Measurements from ENCODE around the gene CCDC148. TPM values are rescaled to one million over a fixed set of nuclear protein-coding genes. Genes with fewer than 3 reads are reported as not detected.
"Not testable (repeated sequence)": the region's sequence is repeated elsewhere in the genome, so short reads cannot be mapped to it uniquely, and the experiment has no call there.

Gene CCDC148
- polyA plus RNA-seq, 3 donors from 2014 or later = not detected

DNA sequence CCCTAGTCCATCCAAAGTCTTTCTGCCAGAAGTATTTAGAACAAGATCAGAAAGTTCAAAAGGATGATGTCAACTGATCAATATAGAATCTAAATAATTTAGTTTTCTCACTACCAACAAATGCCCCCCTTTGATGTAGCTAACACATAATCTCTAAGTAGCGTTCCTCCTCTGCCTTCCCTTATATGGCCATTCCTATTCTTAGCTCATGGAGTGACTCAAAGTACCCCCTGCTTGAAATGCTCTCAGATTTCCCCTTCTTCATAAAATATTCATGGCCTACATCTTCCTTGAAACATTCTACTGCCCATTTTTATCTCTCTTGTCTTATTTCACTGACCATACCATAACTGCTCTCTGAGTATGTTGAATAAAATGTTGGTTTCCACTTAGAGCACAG, 203.4 kb downstream of the CCDC148 start:
- H3K36me3 Mint-ChIP-seq = no peaks in the 10 kb centered on the region
- H3K9me3 Mint-ChIP-seq = peaks cover 0 to 5% (median 2%) of the 10 kb centered on the region in 6 donors
- peaks cover 3 to 4% (median 3%) of the 10 kb centered on the region in 3 donors for H3K27me3 Mint-ChIP-seq (ENCODE audit: low read depth in 3 of 3)
- DNase-seq = no peak
- no peak overlapping the region for H3K4me3 Mint-ChIP-seq
- no peak overlapping the region for H3K27ac Mint-ChIP-seq
- H3K4me1 Mint-ChIP-seq = no peaks in the 10 kb centered on the region

DNA sequence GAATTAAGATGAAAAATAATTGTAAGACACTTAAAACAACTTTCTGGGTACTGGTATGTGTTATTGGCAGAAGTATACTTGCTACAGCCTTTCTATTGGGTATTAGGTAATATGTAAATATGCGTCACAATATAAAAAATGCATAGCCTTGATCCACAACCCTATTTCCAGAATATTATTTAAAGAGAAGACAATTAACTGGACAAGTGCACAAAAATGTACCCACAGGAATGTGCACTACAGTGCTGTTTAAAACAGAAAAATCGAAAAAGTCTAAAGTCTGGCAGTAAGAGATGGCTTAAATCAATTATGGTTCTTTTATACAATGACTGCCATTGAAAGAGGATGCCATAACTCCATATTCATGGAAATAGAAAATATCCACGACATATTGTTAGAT, 205.2 kb downstream of the CCDC148 start:
- DNase-seq = no peak
- peaks cover 0 to 5% (median 2%) of the 10 kb centered on the region in 6 donors for H3K9me3 Mint-ChIP-seq
- H3K36me3 Mint-ChIP-seq = no peaks in the 10 kb centered on the region
- no peak overlapping the region for H3K4me3 Mint-ChIP-seq
- H3K27ac Mint-ChIP-seq = no peak overlapping the region
- H3K27me3 Mint-ChIP-seq (ENCODE audit: low read depth in 3 of 3) = peaks cover 3 to 4% (median 3%) of the 10 kb centered on the region in 3 donors
- H3K4me1 Mint-ChIP-seq = no peaks in the 10 kb centered on the region

DNA sequence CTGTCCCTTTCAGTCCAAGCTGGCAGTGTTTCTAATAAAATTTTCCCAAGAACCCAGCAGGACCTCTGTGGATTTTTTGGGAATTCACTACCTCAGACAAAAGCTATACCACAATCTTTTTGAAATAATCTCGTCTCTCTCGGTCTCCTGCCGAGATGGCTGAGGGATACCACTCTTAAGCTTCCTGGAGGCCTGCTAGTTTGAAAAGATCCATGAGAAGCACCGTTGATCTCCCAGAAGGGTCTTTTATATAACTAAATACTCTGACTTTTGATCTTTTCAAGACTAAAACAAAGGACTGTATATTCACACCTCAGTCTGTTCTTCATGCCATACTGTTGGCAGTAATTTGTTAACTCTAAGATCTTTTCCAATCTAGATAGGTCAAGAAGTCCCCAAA, 213.2 kb downstream of the CCDC148 start:
- Mint-ChIP-seq H3K4me1 (no peaks in the 10 kb centered on the region), H3K36me3 (no peaks in the 10 kb centered on the region), H3K4me3 (no peak overlapping the region), H3K9me3 (peaks cover 0 to 8% (median 0%) of the 10 kb centered on the region in 6 donors), H3K27ac (no peak overlapping the region), H3K27me3 (ENCODE audit: low read depth in 3 of 3) (no peaks in the 10 kb centered on the region)
- no peak for DNase-seq

DNA sequence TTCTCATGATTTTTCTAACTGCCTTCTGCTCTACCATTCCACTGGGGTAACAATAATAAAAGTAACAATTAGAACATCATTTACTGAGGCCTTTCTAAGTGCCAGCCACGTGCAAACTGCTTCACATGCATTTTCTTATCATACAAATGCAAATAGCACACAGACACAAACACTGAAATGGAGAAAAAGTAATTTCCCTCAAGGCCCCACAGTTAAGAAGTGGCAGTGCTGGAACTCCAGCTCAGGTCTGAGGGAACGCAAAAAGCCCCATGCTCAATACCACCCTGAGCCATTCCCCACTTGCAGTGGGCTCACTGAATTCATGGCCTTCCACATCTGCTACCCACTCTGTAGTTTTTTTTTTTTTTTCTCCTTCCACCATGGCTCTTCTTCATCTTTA, 214.3 kb downstream of the CCDC148 start:
- no peak overlapping the region for H3K4me3 Mint-ChIP-seq
- H3K9me3 Mint-ChIP-seq = peaks cover 0 to 8% (median 0%) of the 10 kb centered on the region in 6 donors
- DNase-seq = no peak
- H3K4me1 Mint-ChIP-seq = no peaks in the 10 kb centered on the region
- no peak overlapping the region for H3K27ac Mint-ChIP-seq
- no peaks in the 10 kb centered on the region for H3K36me3 Mint-ChIP-seq
- H3K27me3 Mint-ChIP-seq (ENCODE audit: low read depth in 3 of 3) = no peaks in the 10 kb centered on the region

DNA sequence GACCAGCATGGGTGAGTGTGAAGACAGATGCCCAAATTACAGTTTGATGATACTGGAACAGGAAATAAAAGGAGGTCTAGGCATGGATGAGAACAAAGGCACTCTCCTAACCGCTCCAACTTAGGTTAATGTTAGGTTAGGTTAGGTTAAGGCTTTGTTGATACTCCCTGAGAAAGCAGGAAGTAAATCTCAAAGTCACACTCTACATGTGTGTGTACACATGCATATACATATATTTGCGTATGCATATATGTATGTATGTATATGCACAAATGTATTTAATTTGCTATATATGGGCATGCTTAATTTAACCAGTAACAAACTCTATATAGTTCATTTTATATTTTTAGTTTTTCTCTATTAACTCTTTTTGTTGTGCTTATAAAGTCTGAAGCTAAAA, 215.6 kb downstream of the CCDC148 start:
- Mint-ChIP-seq H3K9me3 (peaks cover 0 to 8% (median 0%) of the 10 kb centered on the region in 6 donors), H3K4me3 (no peak overlapping the region), H3K27ac (no peak overlapping the region), H3K27me3 (ENCODE audit: low read depth in 3 of 3) (no peaks in the 10 kb centered on the region), H3K36me3 (no peaks in the 10 kb centered on the region), H3K4me1 (no peaks in the 10 kb centered on the region)
- no peak for DNase-seq

DNA sequence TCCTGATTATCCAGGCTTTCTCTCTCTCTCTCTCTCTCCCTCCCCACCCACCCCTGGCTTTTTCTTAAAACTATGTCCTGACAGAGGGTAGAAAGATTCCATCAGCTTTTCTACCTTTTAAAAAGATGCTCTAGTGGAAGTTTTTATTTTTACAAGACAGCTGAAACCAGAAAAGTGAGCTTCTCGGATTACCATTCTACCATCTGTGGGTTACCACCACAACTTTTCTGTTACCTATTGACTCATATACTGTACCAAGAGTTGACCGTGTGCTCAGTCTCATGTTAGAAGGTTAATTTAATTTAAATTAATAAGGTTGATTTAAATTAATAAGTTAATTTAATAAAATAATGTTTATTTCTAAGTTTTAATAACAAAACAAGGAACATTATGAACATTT, 217.3 kb downstream of the CCDC148 start:
- peaks cover 0 to 2% (median 0%) of the 10 kb centered on the region in 3 donors for H3K27me3 Mint-ChIP-seq (ENCODE audit: low read depth in 3 of 3)
- no peak overlapping the region for H3K4me3 Mint-ChIP-seq
- no peaks in the 10 kb centered on the region for H3K4me1 Mint-ChIP-seq
- DNase-seq = no peak
- no peak overlapping the region for H3K27ac Mint-ChIP-seq
- no peaks in the 10 kb centered on the region for H3K36me3 Mint-ChIP-seq
- H3K9me3 Mint-ChIP-seq = peaks cover 0 to 8% (median 0%) of the 10 kb centered on the region in 6 donors

DNA sequence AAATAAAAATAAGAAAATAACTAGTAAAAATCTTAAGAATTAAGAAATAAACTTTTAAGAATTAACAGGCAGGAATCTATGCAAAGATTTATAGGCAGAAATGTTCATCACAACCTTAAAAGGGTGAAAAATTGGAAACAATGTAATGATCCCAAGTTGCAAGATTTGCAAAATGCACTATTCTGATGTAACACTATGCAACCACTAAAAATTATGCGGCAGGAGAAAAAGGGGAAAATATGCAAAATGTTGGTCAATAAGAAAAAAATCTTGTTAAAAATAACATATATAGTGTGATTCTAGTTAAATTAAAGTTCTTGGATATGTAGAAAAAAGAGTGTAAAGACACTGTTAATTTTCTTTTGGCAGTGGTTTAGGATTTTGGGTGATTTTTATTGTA, 222.1 kb downstream of the CCDC148 start:
- no peaks in the 10 kb centered on the region for H3K9me3 Mint-ChIP-seq
- no peak for DNase-seq
- no peak overlapping the region for H3K4me3 Mint-ChIP-seq
- H3K27me3 Mint-ChIP-seq (ENCODE audit: low read depth in 3 of 3) = peaks cover 0 to 2% (median 0%) of the 10 kb centered on the region in 3 donors
- H3K27ac Mint-ChIP-seq = no peak overlapping the region
- no peaks in the 10 kb centered on the region for H3K4me1 Mint-ChIP-seq
- H3K36me3 Mint-ChIP-seq = no peaks in the 10 kb centered on the region

DNA sequence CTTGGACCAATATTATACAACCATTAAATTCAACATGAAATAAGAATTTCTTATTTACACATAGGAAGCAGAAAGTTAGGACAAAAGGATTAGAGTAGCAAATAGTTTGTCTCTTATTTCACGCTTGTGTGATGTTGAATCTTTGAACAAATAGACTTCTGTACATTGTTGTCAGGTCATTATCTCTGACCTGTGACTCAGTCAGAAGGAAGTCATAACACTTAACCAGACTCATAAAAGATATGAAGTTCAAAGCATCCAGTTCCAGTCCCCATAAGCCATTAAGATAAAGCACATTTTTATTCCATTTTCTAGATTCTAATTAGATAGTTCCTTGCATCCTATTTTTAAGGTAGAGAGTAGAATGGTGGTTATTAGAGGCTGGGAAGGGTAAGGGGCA, 224.1 kb downstream of the CCDC148 start:
- Mint-ChIP-seq H3K4me1 (no peaks in the 10 kb centered on the region), H3K9me3 (no peaks in the 10 kb centered on the region), H3K36me3 (no peaks in the 10 kb centered on the region), H3K4me3 (no peak overlapping the region), H3K27me3 (ENCODE audit: low read depth in 3 of 3) (peaks cover 0 to 2% (median 0%) of the 10 kb centered on the region in 3 donors), H3K27ac (no peak overlapping the region)
- no peak for DNase-seq

DNA sequence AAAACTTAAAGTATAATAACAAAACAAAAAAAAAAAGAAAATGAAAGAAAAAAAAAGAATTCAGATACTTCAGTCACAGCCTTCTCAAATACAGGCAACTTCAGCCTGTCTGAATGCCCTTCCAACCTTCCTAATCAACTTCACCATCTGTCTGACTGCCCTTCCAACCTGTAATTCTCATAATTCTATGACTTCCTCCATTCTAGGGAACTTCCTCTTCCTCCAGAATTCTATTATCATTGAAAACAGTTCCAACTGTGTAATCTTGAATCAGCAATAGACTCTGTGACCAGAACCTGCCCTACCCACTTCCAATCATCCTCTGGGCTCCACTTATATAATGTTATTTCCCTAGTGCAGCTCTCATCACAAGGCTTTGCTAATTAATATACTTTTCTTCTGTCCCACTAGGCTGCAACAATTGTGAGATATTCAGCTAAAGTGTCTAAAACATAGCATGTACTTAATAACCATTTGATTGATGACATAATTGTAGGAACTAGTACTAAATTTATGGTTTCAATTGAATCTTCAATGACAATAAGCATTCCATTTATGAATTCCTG, 227.5 kb downstream of the CCDC148 start:
- Mint-ChIP-seq H3K27me3 (ENCODE audit: low read depth in 3 of 3) (peaks cover 0 to 2% (median 0%) of the 10 kb centered on the region in 3 donors), H3K27ac (no peak overlapping the region), H3K9me3 (peaks cover 0 to 3% (median 0%) of the 10 kb centered on the region in 6 donors), H3K36me3 (no peaks in the 10 kb centered on the region), H3K4me1 (no peaks in the 10 kb centered on the region), H3K4me3 (no peak overlapping the region)
- DNase-seq = no peak

DNA sequence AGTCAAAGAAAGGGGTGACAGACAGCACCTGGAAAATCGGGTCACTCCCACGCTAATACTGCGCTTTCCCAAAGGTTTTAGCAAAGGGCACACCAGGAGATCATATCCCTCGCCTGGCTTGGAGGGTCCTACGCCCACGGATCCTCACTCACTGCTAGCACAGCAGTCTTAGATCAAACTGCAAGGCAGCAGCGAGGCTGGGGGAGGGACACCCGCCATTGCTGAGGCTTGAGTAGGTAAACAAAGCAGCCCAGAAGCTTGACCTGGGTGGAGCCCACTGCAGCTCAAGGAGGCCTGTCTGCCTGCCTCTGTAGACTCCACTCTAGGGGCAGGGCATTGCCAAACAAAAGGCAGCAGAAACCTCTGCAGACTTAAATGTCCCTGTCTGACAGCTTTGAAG, 233.5 kb downstream of the CCDC148 start:
- not testable (repeated sequence) for DNase-seq; H3K4me3 Mint-ChIP-seq; H3K27ac Mint-ChIP-seq; H3K4me1 Mint-ChIP-seq; H3K9me3 Mint-ChIP-seq; H3K27me3 Mint-ChIP-seq (ENCODE audit: low read depth in 3 of 3); H3K36me3 Mint-ChIP-seq

DNA sequence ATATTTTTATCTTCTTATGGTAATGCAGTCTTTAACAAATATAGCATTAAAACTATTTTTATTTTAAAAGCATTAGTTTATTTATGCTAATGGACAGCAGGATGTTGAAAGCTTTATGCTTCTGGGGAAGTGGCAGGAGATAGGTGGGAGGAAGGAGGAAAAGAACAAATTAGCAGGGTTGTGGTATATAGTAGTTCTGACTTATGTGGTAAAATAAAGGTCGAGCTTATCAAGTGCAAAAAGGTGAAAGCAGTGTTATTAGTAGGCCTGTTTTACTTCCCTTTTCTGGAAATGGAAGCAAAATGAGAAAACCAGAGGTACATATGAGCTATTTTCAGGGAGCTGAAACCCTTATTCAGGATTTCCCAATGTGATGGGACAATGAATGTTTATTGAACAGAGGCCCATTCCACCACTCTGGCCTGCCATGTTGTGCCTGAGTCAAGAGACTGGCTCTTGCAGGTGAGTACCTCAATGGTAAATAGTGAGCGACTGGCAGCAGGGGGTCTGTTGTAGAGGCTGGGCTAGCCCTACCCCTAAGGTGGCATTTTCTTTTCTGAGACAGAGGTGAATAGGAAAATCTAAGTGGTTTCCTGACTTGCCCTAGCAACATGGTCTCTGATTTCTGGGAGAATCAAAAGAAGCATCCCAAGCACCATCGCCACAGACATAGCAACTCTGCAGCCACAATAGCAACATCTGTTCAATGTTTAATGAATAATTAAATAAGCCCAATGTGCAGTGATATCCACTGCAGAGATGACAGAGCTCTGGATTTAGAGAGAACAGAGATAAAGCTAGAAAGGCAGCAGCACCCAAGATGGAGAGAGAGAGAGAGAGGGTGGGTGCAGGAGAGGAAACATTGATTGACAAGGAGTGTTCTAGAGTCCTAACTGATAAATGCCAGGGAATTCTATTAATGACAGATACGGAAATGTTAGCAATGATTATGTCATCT, 235.2 kb downstream of the CCDC148 start:
- Mint-ChIP-seq H3K4me1 (no peaks in the 10 kb centered on the region), H3K27ac (no peak overlapping the region), H3K9me3 (peaks cover 0 to 5% (median under 1%) of the 10 kb centered on the region in 6 donors), H3K36me3 (no peaks in the 10 kb centered on the region), H3K27me3 (ENCODE audit: low read depth in 3 of 3) (peaks cover 0 to 6% (median 0%) of the 10 kb centered on the region in 3 donors), H3K4me3 (no peak overlapping the region)
- DNase-seq = no peak

DNA sequence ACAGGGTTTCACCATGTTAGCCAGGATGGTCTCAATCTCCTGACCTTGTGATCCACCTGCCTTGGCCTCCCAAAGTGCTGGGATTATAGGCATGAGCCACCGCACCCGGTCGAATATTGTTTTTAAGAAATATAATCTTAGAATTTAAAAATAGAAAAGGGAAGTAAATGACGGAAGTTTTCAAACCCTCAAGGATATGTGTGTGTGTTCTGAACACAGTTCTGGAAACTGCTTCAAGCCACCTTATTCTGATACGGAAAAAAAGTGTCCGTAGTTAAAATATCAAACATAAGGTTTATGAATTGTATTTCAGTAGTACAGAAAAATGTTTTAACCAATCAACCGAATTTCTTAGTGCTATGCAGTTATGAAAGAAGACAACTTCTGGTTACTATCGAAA, 239.0 kb downstream of the CCDC148 start:
- peaks cover 0 to 4% (median under 1%) of the 10 kb centered on the region in 6 donors for H3K9me3 Mint-ChIP-seq
- no peaks in the 10 kb centered on the region for H3K36me3 Mint-ChIP-seq
- no peaks in the 10 kb centered on the region for H3K4me1 Mint-ChIP-seq
- H3K27me3 Mint-ChIP-seq (ENCODE audit: low read depth in 3 of 3) = peaks cover 0 to 4% (median 0%) of the 10 kb centered on the region in 3 donors
- H3K27ac Mint-ChIP-seq = no peak overlapping the region
- no peak overlapping the region for H3K4me3 Mint-ChIP-seq
- DNase-seq = no peak

DNA sequence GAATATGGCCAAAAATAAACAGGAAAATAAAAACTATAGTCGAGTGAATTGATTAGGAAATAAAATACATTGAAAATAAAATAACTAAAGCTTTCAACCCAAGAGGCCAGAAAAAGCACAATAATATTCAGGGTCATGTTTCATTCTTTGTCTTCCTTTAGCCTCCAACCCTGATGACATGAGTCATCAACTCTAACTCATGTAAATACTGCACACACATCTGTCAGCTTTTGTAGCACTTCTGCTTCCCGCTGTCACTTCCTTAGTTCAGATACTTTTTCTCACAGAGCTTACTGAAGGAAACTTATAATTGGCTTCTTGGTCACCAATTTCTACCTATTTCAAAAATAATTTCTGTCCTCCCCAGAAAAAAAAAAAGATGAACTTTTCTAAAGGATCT, 242.1 kb downstream of the CCDC148 start:
- Mint-ChIP-seq H3K27me3 (ENCODE audit: low read depth in 3 of 3) (no peaks in the 10 kb centered on the region), H3K36me3 (no peaks in the 10 kb centered on the region), H3K9me3 (peaks cover 0 to 4% (median 0%) of the 10 kb centered on the region in 6 donors), H3K4me3 (no peak overlapping the region), H3K4me1 (no peaks in the 10 kb centered on the region), H3K27ac (no peak overlapping the region)
- DNase-seq = no peak

DNA sequence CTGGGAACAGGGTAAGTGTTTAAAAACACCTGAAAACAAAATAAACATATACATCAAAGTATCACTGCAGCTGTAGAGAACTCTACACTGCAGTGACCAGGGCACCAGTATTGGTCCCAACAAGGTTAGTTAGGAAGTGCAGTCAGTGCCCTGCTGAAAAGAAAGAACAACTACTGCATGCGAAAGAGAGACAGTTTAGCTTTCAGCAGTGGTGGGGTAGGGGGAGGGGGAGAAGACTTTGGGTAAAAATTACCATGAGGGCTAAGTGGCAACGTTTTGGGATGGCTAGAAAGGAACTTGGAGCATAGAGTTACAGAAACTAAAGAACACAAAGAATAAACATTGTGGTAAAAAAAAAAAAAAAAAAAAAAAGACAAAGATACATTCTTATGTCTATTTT, 242.8 kb downstream of the CCDC148 start:
- H3K27ac Mint-ChIP-seq = no peak overlapping the region
- no peaks in the 10 kb centered on the region for H3K27me3 Mint-ChIP-seq (ENCODE audit: low read depth in 3 of 3)
- H3K4me3 Mint-ChIP-seq = no peak overlapping the region
- no peaks in the 10 kb centered on the region for H3K4me1 Mint-ChIP-seq
- H3K36me3 Mint-ChIP-seq = no peaks in the 10 kb centered on the region
- H3K9me3 Mint-ChIP-seq = peaks cover 0 to 4% (median 0%) of the 10 kb centered on the region in 6 donors
- DNase-seq = no peak
